Sigmoid colon (tissue), 7 donors: Measurements from ENCODE around the gene OR51A2. TPM values are rescaled to one million over a fixed set of nuclear protein-coding genes. Genes with fewer than 3 reads are reported as not detected.

Experiments
- DNase-seq: peaks from one replicate; pipeline ENCODE4 v3.0.0-alpha.2; 2019
- H3K27ac ChIP-seq, 4 donors: fragments of 200-600 bp; sonication (generic); one replicate each; pipeline ENCODE4 v1.5.1; 2016 to 2019; ENCODE audit warnings: mild to moderate bottlenecking in 1 of 4
- H3K27me3 ChIP-seq, 3 donors: fragments of 200-600 bp; sonication (generic); one replicate each; pipeline ENCODE4 v1.5.1; 2019; ENCODE audit warnings: mild to moderate bottlenecking in 1 of 3
- H3K36me3 ChIP-seq, 4 donors: fragments of 200-600 bp; sonication (generic); one replicate each; pipeline ENCODE4 v1.5.1; 2016 to 2019
- H3K4me1 ChIP-seq, 4 donors: fragments of 200-600 bp; sonication (generic); one replicate each; pipeline ENCODE4 v1.5.1; 2017 to 2019
- H3K4me3 ChIP-seq, 4 donors: fragments of 200-600 bp; sonication (generic); one replicate each; pipeline ENCODE4 v1.5.1; 2017 to 2019; ENCODE audit warnings: mild to moderate bottlenecking in 2 of 4, moderate library complexity in 1 of 4
- H3K9me3 ChIP-seq, 4 donors: fragments of 200-600 bp in 3 of 4; sonication (generic) in 3 of 4; one replicate each; pipeline versions ENCODE4 v1.5.1 to v1.6.1; 2013 to 2019
- CTCF ChIP-seq, 4 experiments: fragments of 450-650 bp in 3 of 4; fragments of 200-600 bp in 1 of 4; IDR thresholded peaks; one replicate each; pipeline ENCODE4 v1.5.1; 2016 to 2019; ENCODE audit warnings: antibody characterized with exemption in 4 of 4, mild to moderate bottlenecking in 3 of 4, moderate library complexity in 2 of 4
- EP300 ChIP-seq, 4 donors: sonication (generic); formaldehyde crosslinking; IDR thresholded peaks; one replicate each; pipeline ENCODE4 v1.6.1; 2017; ENCODE audit warnings: antibody characterized with exemption in 4 of 4
- POLR2A ChIP-seq, 2 donors: fragments of 450-650 bp; IDR thresholded peaks; one replicate each; pipeline ENCODE4 v1.6.1; 2016; ENCODE audit warnings: antibody characterized with exemption in 2 of 2, mild to moderate bottlenecking in 2 of 2, moderate library complexity in 2 of 2
- POLR2AphosphoS5 ChIP-seq, 4 donors: sonication (generic); formaldehyde crosslinking; IDR thresholded peaks; one replicate each; pipeline ENCODE4 v1.6.1; 2017; ENCODE audit warnings: antibody characterized with exemption in 4 of 4
- WGBS, 2 donors: extraction: QIAGEN DNeasy Blood & Tissue Kit; methylation state at CpG; one replicate each; pipeline ENCODE4 v1.1.7; 2013; 5-methylcytosine and 5-hydroxymethylcytosine counted together
- intact Hi-C: fragments of 100-400 bp; cut with DNase I; formaldehyde crosslinking; loops from one replicate; pipeline ENCODE4 v1.15.1; 2023
- polyA plus RNA-seq, 3 donors: library from polyadenylated mRNA; stranded (reverse); fragments of 200-250 nt; gene quantifications; one replicate each; pipeline ENCODE4 v1.2.3, GENCODE V29; 2013
- total RNA-seq, 4 donors: library from RNA; depleted of rRNA; stranded (reverse); fragments of >200 nt; gene quantifications; one replicate each; pipeline ENCODE4 v1.1.0, GENCODE V29; 2016
- donor health status: healthy with polysubstance abuse.
- donor health status: Bipolar disorder and iron deficiency.
- donor health status: healthy.

OR51A2 gene
- total and polyA plus RNA-seq, 7 donors: not detected

GRCh38 chr11:4924239-4924638, 31.3 kb downstream of the OR51A2 start, which contains the start of gene OR51G1:
Gene OR51G1 (minus strand): TSS chr11:4924339. CDS start chr11:4924339, 0 bp downstream.
- Histone ChIP-seq H3K27me3 (no peaks in the 10 kb centered on the region), H3K9me3 (no peaks in the 10 kb centered on the region), H3K4me3 (no peak within 1 kb of the TSS), H3K4me1 (no peaks in the 10 kb centered on the region), H3K36me3 (no peaks in the 10 kb centered on the region), H3K27ac (no peak within 1 kb of the TSS)
- no peak for DNase-seq
- intact Hi-C loops: no loop called here
- TF ChIP-seq CTCF (IDR thresholded peaks at IDR 0.05) (no peak), POLR2A (IDR thresholded peaks at IDR 0.05) (no peak), EP300 (IDR thresholded peaks at IDR 0.05) (no peak), POLR2AphosphoS5 (IDR thresholded peaks at IDR 0.05) (no peak)
- WGBS, 2 donors: 81 to 84% methylated on average over 1 of the region's 1 CpG

GRCh38 chr11:4922304-4922703, 33.2 kb downstream of the OR51A2 start:
- Histone ChIP-seq H3K27ac (no peak overlapping the region), H3K27me3 (no peaks in the 10 kb centered on the region)
- WGBS, 2 donors: 66 to 81% methylated on average over 1 of the region's 1 CpG

GRCh38 chr11:4921796-4922195, 33.7 kb downstream of the OR51A2 start:
- H3K4me3 ChIP-seq: no peak overlapping the region
- no peaks in the 10 kb centered on the region for H3K9me3 ChIP-seq
- H3K27ac ChIP-seq: no peak overlapping the region
- TF ChIP-seq EP300 (IDR thresholded peaks at IDR 0.05) (no peak), POLR2AphosphoS5 (IDR thresholded peaks at IDR 0.05) (no peak), POLR2A (IDR thresholded peaks at IDR 0.05) (no peak), CTCF (IDR thresholded peaks at IDR 0.05) (no peak)
- no peaks in the 10 kb centered on the region for H3K4me1 ChIP-seq
- H3K36me3 ChIP-seq: no peaks in the 10 kb centered on the region
- WGBS, 2 donors: 70 to 78% methylated on average over 1 of the region's 1 CpG
- intact Hi-C loops: no loop called here
- no peak for DNase-seq
- no peaks in the 10 kb centered on the region for H3K27me3 ChIP-seq

More at GRCh38 chr11:4922304-4922703, 33.2 kb downstream of the OR51A2 start:
- Histone ChIP-seq H3K4me1 (no peaks in the 10 kb centered on the region), H3K9me3 (no peaks in the 10 kb centered on the region), H3K4me3 (no peak overlapping the region), H3K36me3 (no peaks in the 10 kb centered on the region)
- DNase-seq: no peak
- intact Hi-C loops: no loop called here
- TF ChIP-seq POLR2AphosphoS5 (IDR thresholded peaks at IDR 0.05) (no peak), CTCF (IDR thresholded peaks at IDR 0.05) (no peak), POLR2A (IDR thresholded peaks at IDR 0.05) (no peak), EP300 (IDR thresholded peaks at IDR 0.05) (no peak)

- no peak for TF ChIP-seq POLR2AphosphoS5 (IDR thresholded peaks at IDR 0.05)
- TF ChIP-seq POLR2A (IDR thresholded peaks at IDR 0.05): no peak
- TF ChIP-seq EP300 (IDR thresholded peaks at IDR 0.05): no peak
- TF ChIP-seq CTCF (IDR thresholded peaks at IDR 0.05): no peak
- intact Hi-C loops: no loop called here
- Histone ChIP-seq H3K4me3 (no peak within 1 kb of the TSS), H3K27me3 (no peaks in the 10 kb centered on the region), H3K36me3 (no peaks in the 10 kb centered on the region), H3K4me1 (no peaks in the 10 kb centered on the region), H3K9me3 (no peaks in the 10 kb centered on the region), H3K27ac (no peak within 1 kb of the TSS)
- no peak for DNase-seq
- 77 to 93% methylated on average over 4 of the region's 4 CpGs for WGBS, 2 donors
Observed at GRCh38 chr11:4919250-4919649, 36.3 kb downstream of the OR51A2 start, which contains the start of gene OR51G2. Gene OR51G2 (minus strand): TSS chr11:4919350. CDS start chr11:4915663, 3,687 bp downstream.

- no peak for DNase-seq
- no peak for TF ChIP-seq POLR2A (IDR thresholded peaks at IDR 0.05)
- no peak for TF ChIP-seq EP300 (IDR thresholded peaks at IDR 0.05)
- no peak for TF ChIP-seq POLR2AphosphoS5 (IDR thresholded peaks at IDR 0.05)
- no peak for TF ChIP-seq CTCF (IDR thresholded peaks at IDR 0.05)
- H3K27me3 ChIP-seq: no peaks in the 10 kb centered on the region
- H3K9me3 ChIP-seq: no peaks in the 10 kb centered on the region
- H3K36me3 ChIP-seq: no peaks in the 10 kb centered on the region
- H3K4me1 ChIP-seq: no peaks in the 10 kb centered on the region
- intact Hi-C loops: no loop called here
- H3K27ac ChIP-seq: no peak overlapping the region
- H3K4me3 ChIP-seq: no peak overlapping the region
Observed at GRCh38 chr11:4916581-4916980, 38.9 kb downstream of the OR51A2 start.
